B cell (primary cell): Measurements from ENCODE around the gene KRTAP10-7.

ENCODE experiments used
- CTCF ChIP-seq: fragments of 200-600 bp; IDR thresholded peaks from one replicate; pipeline ENCODE4 v1.8.0; 2022; ENCODE audit warnings: antibody characterized with exemption, mild to moderate bottlenecking
- EZH2 ChIP-seq: IDR thresholded peaks from 2 replicates; pipeline ENCODE4 v1.6.1; 2012; ENCODE audit warnings: borderline replicate concordance, low read depth, mild to moderate bottlenecking, moderate library complexity, low read length; ENCODE audit not compliant: insufficient read depth, poor library complexity, severe bottlenecking

- TF ChIP-seq CTCF (no peak), EZH2 (no peak)
These were observed 21.2 kb upstream of the KRTAP10-7 start for GRCh38 chr21:44579056-44579832.
